WI38 (cell line): Measurements from ENCODE around the gene GNG11.

Experiments
- H3K4me3 ChIP-seq: 2 replicates; pipeline ENCODE4 v1.5.1; 2011; ENCODE audit warnings: low read depth, mild to moderate bottlenecking, control low read depth, low read length
- CTCF ChIP-seq: IDR thresholded peaks from 2 replicates; pipeline ENCODE4 v1.5.1; 2012; ENCODE audit warnings: low read depth, mild to moderate bottlenecking, control low read depth, low read length

Gene GNG11

DNA sequence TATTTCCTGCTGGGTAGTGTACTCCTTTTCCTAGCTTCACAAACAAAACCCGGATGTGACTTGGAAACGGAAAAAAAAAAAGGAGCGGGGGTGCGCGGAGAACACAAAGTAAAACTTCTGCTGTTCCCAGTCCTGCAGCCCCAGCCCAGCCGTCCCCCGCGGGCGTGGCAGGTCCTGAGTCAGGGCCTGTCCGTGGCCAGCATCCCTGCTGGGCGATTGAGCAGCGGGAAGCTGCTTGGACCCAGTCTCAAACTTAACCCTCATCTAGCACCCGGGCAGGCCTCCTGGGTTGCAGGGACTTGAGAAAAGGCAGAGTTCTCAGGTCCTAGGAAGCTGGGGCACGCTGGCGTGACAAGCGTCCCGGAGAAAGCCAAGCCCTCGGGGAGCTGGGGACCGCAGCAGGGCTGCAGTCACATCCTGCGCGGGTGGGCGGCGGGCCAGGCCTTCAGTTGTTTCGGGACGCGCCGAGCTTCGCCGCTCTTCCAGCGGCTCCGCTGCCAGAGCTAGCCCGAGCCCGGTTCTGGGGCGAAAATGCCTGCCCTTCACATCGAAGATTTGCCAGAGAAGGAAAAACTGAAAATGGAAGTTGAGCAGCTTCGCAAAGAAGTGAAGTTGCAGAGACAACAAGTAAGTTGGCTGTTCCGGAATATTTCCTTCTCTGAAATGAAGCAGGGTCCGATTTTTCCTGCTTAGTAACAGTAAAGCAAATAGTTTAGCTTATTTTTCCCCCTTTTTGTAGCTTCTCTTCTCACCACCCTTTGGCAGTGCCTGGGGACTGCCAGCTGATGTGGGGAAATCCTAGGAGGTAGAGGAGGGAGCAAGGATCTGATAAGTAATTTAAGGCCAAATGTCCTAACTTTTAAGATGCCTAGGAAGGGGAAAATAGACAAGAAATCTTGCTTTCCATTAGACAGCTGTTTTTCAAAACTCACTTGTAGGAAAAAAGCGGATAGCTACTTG lies at the start of gene GNG11:
GNG11 (plus strand) TSS at position 129 of the 960 bp plus-strand sequence; CDS start at position 532, 403 bp downstream.
- TF ChIP-seq CTCF: no peak
- peak within 1 kb of the TSS; percentile 96 for H3K4me3 ChIP-seq

GRCh38 chr7:93873998-93874574 lies 47.4 kb upstream of the GNG11 start:
- no peak overlapping the region for H3K4me3 ChIP-seq
- TF ChIP-seq CTCF: no peak

DNA sequence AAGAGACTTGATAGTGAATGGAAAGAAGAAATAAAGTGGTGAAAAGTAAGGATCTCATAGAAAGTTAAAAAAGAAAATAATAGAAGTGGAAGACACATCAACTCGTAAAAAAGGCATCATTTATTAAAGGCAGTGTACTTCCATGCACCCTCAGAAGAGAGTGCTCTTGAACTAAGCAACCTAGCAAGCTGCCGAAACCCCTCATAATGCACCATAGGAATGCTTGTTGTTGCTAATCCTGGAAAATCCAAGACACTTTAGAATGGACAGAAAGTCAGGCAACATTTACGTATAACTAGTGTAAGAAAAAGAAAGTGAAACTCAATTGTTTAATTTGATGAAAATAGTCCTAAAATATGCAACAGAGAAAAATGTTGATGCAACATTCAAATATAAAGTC lies 43.8 kb upstream of the GNG11 start:
- no peak overlapping the region for H3K4me3 ChIP-seq
- TF ChIP-seq CTCF: no peak

- no peak overlapping the region for H3K4me3 ChIP-seq
- no peak for TF ChIP-seq CTCF
Observed at GRCh38 chr7:93879356-93879755, 42.2 kb upstream of the GNG11 start.

DNA sequence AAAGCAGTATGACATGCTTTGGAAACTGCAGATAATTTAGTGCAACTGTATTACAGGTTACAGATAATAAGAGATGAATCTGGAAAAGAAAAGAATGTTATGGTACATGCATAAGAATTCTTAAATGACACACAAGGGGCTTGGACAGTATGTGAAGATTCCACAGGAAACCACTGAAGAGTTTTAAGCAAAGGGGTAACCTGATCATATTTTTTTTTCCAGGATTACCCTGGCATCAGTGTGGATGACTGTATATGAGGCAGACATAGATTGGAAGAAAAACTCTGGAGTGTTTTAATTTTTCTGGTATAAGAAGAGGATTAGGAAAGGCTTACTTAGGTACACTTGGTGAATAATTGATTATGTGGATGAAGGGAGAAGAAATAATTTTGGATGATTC lies 39.1 kb upstream of the GNG11 start:
- TF ChIP-seq CTCF: no peak
- H3K4me3 ChIP-seq: no peak overlapping the region

GRCh38 chr7:93883078-93883916 lies 38.2 kb upstream of the GNG11 start:
- no peak overlapping the region for H3K4me3 ChIP-seq

More at GRCh38 chr7:93883078-93883916, 38.2 kb upstream of the GNG11 start:
- TF ChIP-seq CTCF: no peak
